HEK293T (cell line): Measurements from ENCODE around the gene ARL5A.

ENCODE experiments used
- BHLHE40 ChIP-seq: fragments of 450-650 bp; IDR thresholded peaks from 2 replicates; pipeline ENCODE4 v1.6.1; 2016; ENCODE audit warnings: mild to moderate bottlenecking, moderate library complexity, borderline replicate concordance
- FOXA1 ChIP-seq: fragments of 450-650 bp; IDR thresholded peaks from 2 replicates; pipeline ENCODE4 v1.6.1; 2016; ENCODE audit warnings: mild to moderate bottlenecking
- FOXM1 ChIP-seq: fragments of 450-650 bp; IDR thresholded peaks from 2 replicates; pipeline ENCODE4 v1.6.1; 2017; ENCODE audit warnings: mild to moderate bottlenecking, borderline replicate concordance
- SUZ12 ChIP-seq: fragments of 450-650 bp; IDR thresholded peaks from 2 replicates; pipeline ENCODE4 v1.6.1; 2016; ENCODE audit warnings: mild to moderate bottlenecking
- TARDBP ChIP-seq: fragments of 450-650 bp; IDR thresholded peaks from 2 replicates; pipeline ENCODE4 v1.6.1; 2016
- TF ChIP-seq, protein P1 (sequence below): fragments of 450-650 bp; IDR thresholded peaks from 2 replicates; pipeline ENCODE4 v1.6.1; 2016

- TF ChIP-seq TARDBP (no peak), FOXA1 (no peak), FOXM1 (no peak), SUZ12 (no peak), BHLHE40 (no peak)
- TF ChIP-seq, protein P1, sequence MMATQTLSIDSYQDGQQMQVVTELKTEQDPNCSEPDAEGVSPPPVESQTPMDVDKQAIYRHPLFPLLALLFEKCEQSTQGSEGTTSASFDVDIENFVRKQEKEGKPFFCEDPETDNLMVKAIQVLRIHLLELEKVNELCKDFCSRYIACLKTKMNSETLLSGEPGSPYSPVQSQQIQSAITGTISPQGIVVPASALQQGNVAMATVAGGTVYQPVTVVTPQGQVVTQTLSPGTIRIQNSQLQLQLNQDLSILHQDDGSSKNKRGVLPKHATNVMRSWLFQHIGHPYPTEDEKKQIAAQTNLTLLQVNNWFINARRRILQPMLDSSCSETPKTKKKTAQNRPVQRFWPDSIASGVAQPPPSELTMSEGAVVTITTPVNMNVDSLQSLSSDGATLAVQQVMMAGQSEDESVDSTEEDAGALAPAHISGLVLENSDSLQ = no peak
Observed at GRCh38 chr2:151855111-151855510, 26.9 kb upstream of the ARL5A start.
